Measurements from ENCODE around the gene EIF3D. TPM values are rescaled to one million over a fixed set of nuclear protein-coding genes. Genes with fewer than 3 reads are reported as not detected.

EIF3D gene
- total RNA-seq, 1 donor from 2014 or later, result 133 TPM

- ATAC-seq, result no peak
- H3K27ac ChIP-seq, result no peak overlapping the region
- TF ChIP-seq, protein P1, sequence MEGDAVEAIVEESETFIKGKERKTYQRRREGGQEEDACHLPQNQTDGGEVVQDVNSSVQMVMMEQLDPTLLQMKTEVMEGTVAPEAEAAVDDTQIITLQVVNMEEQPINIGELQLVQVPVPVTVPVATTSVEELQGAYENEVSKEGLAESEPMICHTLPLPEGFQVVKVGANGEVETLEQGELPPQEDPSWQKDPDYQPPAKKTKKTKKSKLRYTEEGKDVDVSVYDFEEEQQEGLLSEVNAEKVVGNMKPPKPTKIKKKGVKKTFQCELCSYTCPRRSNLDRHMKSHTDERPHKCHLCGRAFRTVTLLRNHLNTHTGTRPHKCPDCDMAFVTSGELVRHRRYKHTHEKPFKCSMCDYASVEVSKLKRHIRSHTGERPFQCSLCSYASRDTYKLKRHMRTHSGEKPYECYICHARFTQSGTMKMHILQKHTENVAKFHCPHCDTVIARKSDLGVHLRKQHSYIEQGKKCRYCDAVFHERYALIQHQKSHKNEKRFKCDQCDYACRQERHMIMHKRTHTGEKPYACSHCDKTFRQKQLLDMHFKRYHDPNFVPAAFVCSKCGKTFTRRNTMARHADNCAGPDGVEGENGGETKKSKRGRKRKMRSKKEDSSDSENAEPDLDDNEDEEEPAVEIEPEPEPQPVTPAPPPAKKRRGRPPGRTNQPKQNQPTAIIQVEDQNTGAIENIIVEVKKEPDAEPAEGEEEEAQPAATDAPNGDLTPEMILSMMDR (IDR thresholded peaks at IDR 0.05), result no peak
- H3K4me1 ChIP-seq, result no peaks in the 10 kb centered on the region
- H3K27me3 ChIP-seq (ENCODE audit: low read depth), result peaks cover 36% of the 10 kb centered on the region
- DNase-seq, result no peak
- H3K4me3 ChIP-seq, result no peak overlapping the region
- no peaks in the 10 kb centered on the region for H3K9me3 ChIP-seq
- intact Hi-C loops (cut with DNase I), result no loop called here
- H3K36me3 ChIP-seq, result no peaks in the 10 kb centered on the region
Observed at GRCh38 chr22:36564422-36565158, 35.6 kb upstream of the EIF3D start.

GRCh38 chr22:36563898-36564297 lies 34.9 kb upstream of the EIF3D start:
- Histone ChIP-seq H3K36me3 (no peaks in the 10 kb centered on the region), H3K27ac (no peak overlapping the region), H3K4me1 (no peaks in the 10 kb centered on the region), H3K27me3 (ENCODE audit: low read depth) (peaks cover 36% of the 10 kb centered on the region), H3K4me3 (no peak overlapping the region), H3K9me3 (no peaks in the 10 kb centered on the region)
- ATAC-seq, result no peak
- DNase-seq, result no peak
- intact Hi-C loops (cut with DNase I), result no loop called here
- TF ChIP-seq, protein P1 (IDR thresholded peaks at IDR 0.05), result no peak

GRCh38 chr22:36563444-36563843 lies 34.5 kb upstream of the EIF3D start:
- H3K27ac ChIP-seq, result no peak overlapping the region
- H3K27me3 ChIP-seq (ENCODE audit: low read depth), result peaks cover 36% of the 10 kb centered on the region
- DNase-seq (no peak), ATAC-seq (no peak)
- H3K9me3 ChIP-seq, result no peaks in the 10 kb centered on the region
- H3K4me3 ChIP-seq, result no peak overlapping the region
- no peaks in the 10 kb centered on the region for H3K36me3 ChIP-seq
- H3K4me1 ChIP-seq, result no peaks in the 10 kb centered on the region
- TF ChIP-seq, protein P1 (IDR thresholded peaks at IDR 0.05), result no peak
- intact Hi-C loops (cut with DNase I), result no loop called here

GRCh38 chr22:36563001-36563400 lies 34.0 kb upstream of the EIF3D start:
- no peaks in the 10 kb centered on the region for H3K9me3 ChIP-seq
- H3K4me1 ChIP-seq, result no peaks in the 10 kb centered on the region
- no peak overlapping the region for H3K27ac ChIP-seq
- H3K36me3 ChIP-seq, result no peaks in the 10 kb centered on the region
- intact Hi-C loops (cut with DNase I), result no loop called here
- H3K4me3 ChIP-seq, result no peak overlapping the region
- ATAC-seq (no peak), DNase-seq (no peak)
- H3K27me3 ChIP-seq (ENCODE audit: low read depth), result peaks cover 36% of the 10 kb centered on the region
- TF ChIP-seq, protein P1 (IDR thresholded peaks at IDR 0.05), result no peak

GRCh38 chr22:36562261-36562835 lies 33.4 kb upstream of the EIF3D start:
- no peak overlapping the region for H3K4me3 ChIP-seq
- H3K27me3 ChIP-seq (ENCODE audit: low read depth), result peaks cover 36% of the 10 kb centered on the region
- ATAC-seq, result peak in 1 of 2 donors; percentile 18
- intact Hi-C loops (cut with DNase I), result no loop called here
- no peaks in the 10 kb centered on the region for H3K36me3 ChIP-seq
- H3K27ac ChIP-seq, result no peak overlapping the region
- no peaks in the 10 kb centered on the region for H3K9me3 ChIP-seq
- no peaks in the 10 kb centered on the region for H3K4me1 ChIP-seq
- no peak for DNase-seq
- TF ChIP-seq, protein P1 (IDR thresholded peaks at IDR 0.05), result no peak
